Ovary (tissue), 9 donors: ENCODE data around the gene SERF2. TPM values are rescaled to one million over a fixed set of nuclear protein-coding genes. Genes with fewer than 3 reads are reported as not detected.
"Not testable (repeated sequence)": the region's sequence is repeated elsewhere in the genome, so short reads cannot be mapped to it uniquely, and the experiment has no call there.

ENCODE experiments used
- DNase-seq, 5 donors: peaks; one replicate each; pipeline ENCODE4 v3.0.0-alpha.2; 2019 to 2020
- H3K27ac ChIP-seq, 2 donors: fragments of 200-600 bp; one replicate each; pipeline versions ENCODE4 v1.5.1 to v1.8.0; 2019 to 2022
- H3K27me3 ChIP-seq: fragments of 200-600 bp; one replicate; pipeline ENCODE4 v1.8.0; 2022
- H3K36me3 ChIP-seq: fragments of 200-600 bp; sonication (generic); one replicate; pipeline ENCODE4 v1.5.1; 2019
- H3K4me1 ChIP-seq: one replicate; pipeline ENCODE4 v1.8.1; 2013; ENCODE audit warnings: mild to moderate bottlenecking, moderate library complexity; ENCODE audit not compliant: insufficient read depth
- H3K4me3 ChIP-seq: fragments of 200-600 bp; sonication (generic); one replicate; pipeline ENCODE4 v1.5.1; 2017
- H3K9me3 ChIP-seq, 2 donors: fragments of 200-600 bp in 1 of 2; sonication (generic) in 1 of 2; one replicate each; pipeline versions ENCODE4 v1.5.1 to v1.8.1; 2013 to 2019; ENCODE audit warnings: mild to moderate bottlenecking in 1 of 2, moderate library complexity in 1 of 2
- CTCF ChIP-seq, 3 donors: fragments of 450-650 bp in 2 of 3; fragments of 200-600 bp in 1 of 3; IDR thresholded peaks; one replicate each; pipeline versions ENCODE4 v1.5.1 to v1.8.0; 2016 to 2022; ENCODE audit warnings: antibody characterized with exemption in 3 of 3, mild to moderate bottlenecking in 1 of 3
- EP300 ChIP-seq: sonication (generic); formaldehyde crosslinking; IDR thresholded peaks from one replicate; pipeline ENCODE4 v1.6.1; 2017; ENCODE audit warnings: antibody characterized with exemption
- POLR2A ChIP-seq: fragments of 450-650 bp; IDR thresholded peaks from one replicate; pipeline ENCODE4 v1.6.1; 2017; ENCODE audit warnings: antibody characterized with exemption, mild to moderate bottlenecking, moderate library complexity
- WGBS, 3 donors: extraction: QIAGEN DNeasy Blood & Tissue Kit in 1 of 3; methylation state at CpG; one replicate each; pipeline versions ENCODE4 v1.1.5 to v1.1.7; 2013 to 2017; 5-methylcytosine and 5-hydroxymethylcytosine counted together
- intact Hi-C, 4 donors: fragments of 100-400 bp; cut with DNase I; formaldehyde crosslinking; loops; one replicate each; pipeline versions ENCODE4 v1.11.0 to v1.15.1; 2022 to 2023
- polyA plus RNA-seq, 2 donors: library from polyadenylated mRNA; stranded (reverse); fragments of 200-250 nt in 1 of 2; fragments of 350-450 nt in 1 of 2; fragmentation: Illumina TruSeq in 1 of 2; extraction: RNeasy Lipid Tissue Mini Kit (QIAGEN cat#74804) in 1 of 2; gene quantifications; one replicate each; pipeline ENCODE4 v1.2.3, GENCODE V29; 2013 to 2014
- total RNA-seq, 7 donors: library from RNA; depleted of rRNA in 2 of 7; stranded (reverse); fragments of >200 nt in 2 of 7; fragmentation: NEBNext Ultra II Directional in 3 of 7; extraction: Animal tissue kit (Norgen Biotek cat#: 25700) in 3 of 7; gene quantifications; one replicate each; pipeline versions ENCODE4 v1.1.0 to v1.2.4, GENCODE V29; 2016 to 2023
- donor health status: DM: no; HTN: no; CAD: no; lungs with moderate emphysema.
- donor health status: DM: no; HTN: no; CAD: no.
- donor health status: Bipolar disorder and iron deficiency.
- donor health status: DM: yes; HTN: yes; CAD: no.
- donor health status: DM: no; HTN: no; CAD: no.
- donor health status: DM: yes; HTN: yes; CAD: no.

Gene SERF2
- total and polyA plus RNA-seq, 9 donors = 254 to 981 (median 484) TPM

- 81 to 91% (median 84%) methylated on average over 16 of the region's 16 CpGs for WGBS, 3 donors
- Histone ChIP-seq H3K9me3 (no peaks in the 10 kb centered on the region), H3K4me1 (peaks cover 9% of the 10 kb centered on the region), H3K27me3 (no peaks in the 10 kb centered on the region), H3K27ac (peak overlapping the region; percentile 92 to 94), H3K4me3 (no peak overlapping the region), H3K36me3 (no peaks in the 10 kb centered on the region)
- TF ChIP-seq CTCF (IDR thresholded peaks at IDR 0.05) (no peak), POLR2A (no peak), EP300 (no peak)
- intact Hi-C loops = no loop called here
- no peak for DNase-seq
Observed at GRCh38 chr15:43799209-43799944, 7.3 kb downstream of the SERF2 start.

- intact Hi-C loops = no loop called here
- H3K4me3 ChIP-seq = peak within 1 kb of the TSS; percentile 85
- no peaks in the 10 kb centered on the region for H3K36me3 ChIP-seq
- H3K27me3 ChIP-seq = no peaks in the 10 kb centered on the region
- TF ChIP-seq POLR2A (no peak), EP300 (no peak), CTCF (IDR thresholded peaks at IDR 0.05) (no peak)
- H3K4me1 ChIP-seq = peaks cover 6% of the 10 kb centered on the region
- no peaks in the 10 kb centered on the region for H3K9me3 ChIP-seq
- WGBS, 3 donors = 85 to 96% (median 93%) methylated on average over 8 of the region's 8 CpGs
- peak within 1 kb of the TSS; percentile 92 to 94 for H3K27ac ChIP-seq
- peak in 2 of 5 donors; percentile 44 to 53 for DNase-seq
Observed at GRCh38 chr15:43799945-43800285, 7.8 kb downstream of the SERF2 start, which contains the start of gene SERINC4. TSS of gene SERINC4 (minus strand) at chr15:43800220. CDS start at chr15:43799986, 234 bp downstream.

GRCh38 chr15:43800286-43801141 lies 8.4 kb downstream of the SERF2 start, which contains the start of gene HYPK:
TSS of gene HYPK (plus strand) at chr15:43800599. CDS start at chr15:43800623, 24 bp downstream.
- H3K4me3 ChIP-seq = peak within 1 kb of the TSS; percentile 85
- DNase-seq = peak; percentile 91 to 96 (median 94)
- TF ChIP-seq CTCF (IDR thresholded peaks at IDR 0.05) (no peak), EP300 (no peak), POLR2A (peak; percentile 58)
- peak within 1 kb of the TSS; percentile 92 to 94 for H3K27ac ChIP-seq
- no peaks in the 10 kb centered on the region for H3K36me3 ChIP-seq
- H3K9me3 ChIP-seq = no peaks in the 10 kb centered on the region
- 6 to 8% (median 7%) methylated on average over 44 of the region's 44 CpGs for WGBS, 3 donors
- H3K4me1 ChIP-seq = peaks cover 6% of the 10 kb centered on the region
- no peaks in the 10 kb centered on the region for H3K27me3 ChIP-seq
- intact Hi-C loops = no loop called here

GRCh38 chr15:43802676-43803075 lies 10.6 kb downstream of the SERF2 start:
- H3K4me3 ChIP-seq, H3K4me1 ChIP-seq, H3K27me3 ChIP-seq, DNase-seq, H3K27ac ChIP-seq, H3K36me3 ChIP-seq, H3K9me3 ChIP-seq, intact Hi-C loops: not testable (repeated sequence)
- 94 to 95% (median 95%) methylated on average over 7 of the region's 7 CpGs for WGBS, 3 donors
